ENCODE results near the gene PCSK9. TPM values are rescaled to one million over a fixed set of nuclear protein-coding genes. Genes with fewer than 3 reads are reported as not detected.

The PCSK9 gene
- total and polyA plus RNA-seq, 11 donors = 0.04 to 0.45 TPM; not detected in 9

DNA sequence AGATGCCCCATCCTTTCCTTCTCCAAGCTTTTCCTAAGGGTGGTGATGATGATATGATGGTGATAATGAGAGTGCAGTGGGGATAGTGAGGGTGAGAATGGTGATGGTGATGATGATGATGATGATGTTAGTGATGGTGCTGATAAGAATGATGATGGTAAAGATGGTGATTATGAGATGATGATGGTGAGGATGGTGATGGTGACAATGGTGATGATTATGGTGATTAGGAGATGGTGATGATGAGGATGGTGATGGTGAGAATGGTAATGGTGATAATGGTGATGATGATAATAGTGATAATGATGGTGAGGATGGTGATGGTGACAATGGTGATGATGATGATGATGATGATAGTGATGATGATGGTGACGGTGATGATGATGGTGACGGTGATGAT, 36.7 kb upstream of the PCSK9 start:
- no peak overlapping the region for H3K4me3 ChIP-seq
- no peaks in the 10 kb centered on the region for H3K36me3 ChIP-seq
- 41 to 63% (median 50%) methylated on average over 2 of the region's 2 CpGs for WGBS, 4 donors
- H3K9me3 ChIP-seq = no peaks in the 10 kb centered on the region
- no peak overlapping the region for H3K27ac ChIP-seq
- TF ChIP-seq POLR2A (IDR thresholded peaks at IDR 0.05) = no peak
- TF ChIP-seq, protein P1, sequence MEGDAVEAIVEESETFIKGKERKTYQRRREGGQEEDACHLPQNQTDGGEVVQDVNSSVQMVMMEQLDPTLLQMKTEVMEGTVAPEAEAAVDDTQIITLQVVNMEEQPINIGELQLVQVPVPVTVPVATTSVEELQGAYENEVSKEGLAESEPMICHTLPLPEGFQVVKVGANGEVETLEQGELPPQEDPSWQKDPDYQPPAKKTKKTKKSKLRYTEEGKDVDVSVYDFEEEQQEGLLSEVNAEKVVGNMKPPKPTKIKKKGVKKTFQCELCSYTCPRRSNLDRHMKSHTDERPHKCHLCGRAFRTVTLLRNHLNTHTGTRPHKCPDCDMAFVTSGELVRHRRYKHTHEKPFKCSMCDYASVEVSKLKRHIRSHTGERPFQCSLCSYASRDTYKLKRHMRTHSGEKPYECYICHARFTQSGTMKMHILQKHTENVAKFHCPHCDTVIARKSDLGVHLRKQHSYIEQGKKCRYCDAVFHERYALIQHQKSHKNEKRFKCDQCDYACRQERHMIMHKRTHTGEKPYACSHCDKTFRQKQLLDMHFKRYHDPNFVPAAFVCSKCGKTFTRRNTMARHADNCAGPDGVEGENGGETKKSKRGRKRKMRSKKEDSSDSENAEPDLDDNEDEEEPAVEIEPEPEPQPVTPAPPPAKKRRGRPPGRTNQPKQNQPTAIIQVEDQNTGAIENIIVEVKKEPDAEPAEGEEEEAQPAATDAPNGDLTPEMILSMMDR (IDR thresholded peaks at IDR 0.05) = no peak
- H3K4me1 ChIP-seq = no peaks in the 10 kb centered on the region
- DNase-seq (no peak), ATAC-seq (no peak)
- intact Hi-C loops (cut with DNase I) = no loop called here
- H3K27me3 ChIP-seq = peaks cover 0 to 25% (median 8%) of the 10 kb centered on the region in 9 donors

DNA sequence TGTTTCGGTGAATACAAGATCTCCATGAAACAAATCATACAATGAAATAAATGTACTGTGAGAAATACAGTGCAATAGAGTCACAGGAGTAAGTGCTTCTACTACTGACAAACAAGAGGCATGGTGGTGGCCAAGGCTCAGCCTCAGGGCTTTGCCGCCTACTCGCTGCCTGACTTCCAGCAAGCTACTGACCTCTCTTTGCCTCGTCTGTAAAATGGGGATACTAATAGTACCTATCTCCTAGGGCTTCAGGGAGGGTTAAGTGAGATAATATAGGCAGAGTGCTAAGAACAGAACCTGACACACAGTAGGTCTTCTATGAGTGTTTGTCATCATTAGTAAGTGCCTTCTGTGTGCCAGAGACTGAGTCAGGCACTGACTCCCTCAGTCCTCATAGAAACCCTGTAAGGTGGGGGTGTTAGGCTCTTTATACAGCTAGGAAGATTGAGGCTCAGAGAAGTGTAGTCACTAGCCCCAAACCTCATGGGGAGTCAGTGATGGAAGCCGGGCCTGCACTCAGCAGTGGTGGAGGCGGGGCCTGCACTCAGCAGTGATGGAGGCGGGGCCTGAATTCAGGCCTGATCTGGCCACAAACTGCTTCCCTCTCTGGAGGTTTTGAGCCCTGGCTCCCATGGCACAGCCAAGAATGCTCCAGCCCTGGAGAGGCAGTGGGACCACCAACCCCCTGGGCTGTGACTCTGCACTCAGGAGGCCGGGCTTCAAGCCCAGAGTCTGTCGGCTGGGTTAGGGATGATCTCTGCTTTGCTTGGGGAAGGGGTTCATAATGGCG, 33.8 kb upstream of the PCSK9 start:
- Histone ChIP-seq H3K9me3 (no peaks in the 10 kb centered on the region), H3K4me3 (no peak overlapping the region), H3K36me3 (no peaks in the 10 kb centered on the region), H3K27ac (no peak overlapping the region), H3K4me1 (no peaks in the 10 kb centered on the region), H3K27me3 (peaks cover 0 to 3% (median 0%) of the 10 kb centered on the region in 9 donors)
- no peak for DNase-seq
- TF ChIP-seq POLR2A (IDR thresholded peaks at IDR 0.05) = no peak
- TF ChIP-seq, protein P1 (IDR thresholded peaks at IDR 0.05) = no peak
- 78 to 86% (median 82%) methylated on average over 8 to 10 of the region's 10 CpGs for WGBS, 4 donors
- ATAC-seq = no peak
- intact Hi-C loops (cut with DNase I) = no loop called here

DNA sequence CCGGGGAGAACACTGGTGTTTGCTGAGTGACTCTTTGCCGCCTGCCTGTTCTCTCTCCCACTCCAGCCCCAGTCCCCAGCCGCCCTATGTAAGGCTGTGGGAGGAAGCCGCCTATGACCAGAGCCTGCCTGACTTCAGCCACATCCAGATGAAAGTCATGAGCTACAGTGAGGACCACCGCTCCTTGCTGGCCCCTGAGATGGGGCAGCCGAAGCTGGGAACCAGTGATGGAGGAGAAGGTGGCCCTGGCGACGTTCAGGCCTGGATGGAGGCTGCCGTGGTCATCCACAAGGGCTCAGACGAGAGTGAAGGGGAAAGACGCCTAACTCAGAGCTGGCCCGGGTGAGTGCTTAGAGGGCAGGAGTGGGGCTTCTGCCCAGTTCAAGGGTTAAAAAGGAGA, 32.4 kb upstream of the PCSK9 start:
- intact Hi-C loops (cut with DNase I) = no loop called here
- TF ChIP-seq POLR2A (IDR thresholded peaks at IDR 0.05) = no peak
- TF ChIP-seq, protein P1 (IDR thresholded peaks at IDR 0.05) = no peak
- Histone ChIP-seq H3K4me3 (no peak overlapping the region), H3K27me3 (no peaks in the 10 kb centered on the region), H3K27ac (no peak overlapping the region), H3K9me3 (no peaks in the 10 kb centered on the region), H3K4me1 (no peaks in the 10 kb centered on the region), H3K36me3 (no peaks in the 10 kb centered on the region)
- DNase-seq (no peak), ATAC-seq (no peak)
- 91 to 93% (median 91%) methylated on average over 10 to 12 of the region's 12 CpGs for WGBS, 4 donors

DNA sequence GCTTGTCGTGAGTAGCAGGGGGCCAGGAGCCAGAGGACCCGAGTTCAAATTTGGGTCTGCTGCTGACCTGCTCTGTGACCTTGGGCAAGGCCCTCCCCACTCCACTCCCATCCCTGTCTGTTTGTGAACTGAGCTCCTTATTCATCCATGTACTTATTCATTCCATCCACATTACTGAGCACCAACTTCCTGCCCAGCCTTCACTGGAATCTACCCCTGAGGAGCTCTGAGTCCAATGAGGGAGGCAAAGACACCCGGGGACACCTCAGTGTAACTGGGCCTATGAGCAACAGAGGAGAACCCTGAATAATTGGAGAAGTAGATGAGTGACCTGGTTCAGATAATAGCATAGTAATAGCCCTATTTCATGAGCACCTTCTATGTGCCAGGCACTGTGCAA, 31.7 kb upstream of the PCSK9 start:
- intact Hi-C loops (cut with DNase I) = no loop called here
- WGBS, 4 donors = 68 to 95% (median 87%) methylated on average over 3 of the region's 3 CpGs
- ATAC-seq = no peak
- peaks cover 0 to 4% (median 0%) of the 10 kb centered on the region in 9 donors for H3K27me3 ChIP-seq
- DNase-seq = no peak
- no peak overlapping the region for H3K4me3 ChIP-seq
- no peaks in the 10 kb centered on the region for H3K9me3 ChIP-seq
- no peaks in the 10 kb centered on the region for H3K4me1 ChIP-seq
- no peak overlapping the region for H3K27ac ChIP-seq
- H3K36me3 ChIP-seq = no peaks in the 10 kb centered on the region
- no peak for TF ChIP-seq POLR2A (IDR thresholded peaks at IDR 0.05)
- TF ChIP-seq, protein P1 (IDR thresholded peaks at IDR 0.05) = no peak

Data from heart left ventricle (tissue), 16 donors.